Gastrocnemius medialis (tissue), 4 donors: ENCODE data around the gene IL12RB1. TPM values are rescaled to one million over a fixed set of nuclear protein-coding genes. Genes with fewer than 3 reads are reported as not detected.

ENCODE experiments used
- ATAC-seq, 2 donors: fragments of 150-250 bp; one replicate each; pipeline ENCODE4 v1.9.1; 2016
- DNase-seq, 2 donors: peaks; one replicate each; pipeline ENCODE4 v3.0.0-alpha.2; 2019
- H3K27ac ChIP-seq, 4 donors: fragments of 200-600 bp; sonication (generic); 1 replicate in 1 of 4; 2 replicates in 3 of 4; pipeline ENCODE4 v1.5.1; 2016 to 2018; ENCODE audit warnings: mild to moderate bottlenecking in 2 of 4, moderate library complexity in 1 of 4
- H3K27me3 ChIP-seq, 3 donors: fragments of 200-600 bp; sonication (generic) in 2 of 3; 1 replicate in 1 of 3; 2 replicates in 2 of 3; pipeline versions ENCODE4 v1.5.1 to v1.6.0; 2016 to 2019; ENCODE audit warnings: mild to moderate bottlenecking in 1 of 3, moderate library complexity in 1 of 3
- H3K36me3 ChIP-seq, 2 donors: fragments of 200-600 bp; sonication (generic) in 1 of 2; one replicate each; pipeline ENCODE4 v1.5.1; 2017 to 2018
- H3K4me1 ChIP-seq, 2 donors: fragments of 200-600 bp; sonication (generic) in 1 of 2; one replicate each; pipeline ENCODE4 v1.5.1; 2016 to 2017; ENCODE audit warnings: mild to moderate bottlenecking in 2 of 2
- H3K4me3 ChIP-seq, 4 donors: fragments of 200-600 bp; sonication (generic) in 3 of 4; 1 replicate in 1 of 4; 2 replicates in 3 of 4; pipeline ENCODE4 v1.5.1; 2016 to 2019; ENCODE audit warnings: mild to moderate bottlenecking in 2 of 4
- H3K9me3 ChIP-seq, 3 donors: fragments of 200-600 bp; sonication (generic) in 2 of 3; 1 replicate in 1 of 3; 2 replicates in 2 of 3; pipeline ENCODE4 v1.5.1; 2016 to 2019
- POLR2A ChIP-seq, 2 donors: fragments of 450-650 bp; IDR thresholded peaks; one replicate each; pipeline ENCODE4 v1.6.1; 2017; ENCODE audit warnings: antibody characterized with exemption in 2 of 2, mild to moderate bottlenecking in 2 of 2, moderate library complexity in 2 of 2
- in situ Hi-C, 4 donors: fragments of 200-750 bp; cut with MboI; loops; one replicate each; pipeline versions ENCODE4 v1.15.0 to v1.8.0; 2017; ENCODE audit warnings: low sequenced_read_pairs in 4 of 4
- intact Hi-C: fragments of 100-400 bp; cut with DNase I; formaldehyde crosslinking; loops from one replicate; pipeline ENCODE4 v1.15.1; 2023; ENCODE audit warnings: low total_unique reads
- total RNA-seq, 4 donors: library from RNA; depleted of rRNA; stranded (reverse); fragments of >200 nt; gene quantifications; one replicate each; pipeline versions ENCODE4 v1.1.0 to v1.2.3, GENCODE V29; 2016
- TF ChIP-seq, protein P1 (sequence below), 5 experiments: fragments of 450-650 bp in 3 of 5; fragments of 200-600 bp in 2 of 5; sonication (generic) in 2 of 5; IDR thresholded peaks in 4 of 5; conservative IDR thresholded peaks in 1 of 5; 1 replicate in 4 of 5; 2 replicates in 1 of 5; pipeline ENCODE4 v1.5.1; 2016 to 2019; ENCODE audit warnings: antibody characterized with exemption in 5 of 5, mild to moderate bottlenecking in 3 of 5, moderate library complexity in 3 of 5

Gene IL12RB1
- total RNA-seq, 4 donors from 2014 or later = 0.16 to 0.20 TPM; not detected in 2

DNA sequence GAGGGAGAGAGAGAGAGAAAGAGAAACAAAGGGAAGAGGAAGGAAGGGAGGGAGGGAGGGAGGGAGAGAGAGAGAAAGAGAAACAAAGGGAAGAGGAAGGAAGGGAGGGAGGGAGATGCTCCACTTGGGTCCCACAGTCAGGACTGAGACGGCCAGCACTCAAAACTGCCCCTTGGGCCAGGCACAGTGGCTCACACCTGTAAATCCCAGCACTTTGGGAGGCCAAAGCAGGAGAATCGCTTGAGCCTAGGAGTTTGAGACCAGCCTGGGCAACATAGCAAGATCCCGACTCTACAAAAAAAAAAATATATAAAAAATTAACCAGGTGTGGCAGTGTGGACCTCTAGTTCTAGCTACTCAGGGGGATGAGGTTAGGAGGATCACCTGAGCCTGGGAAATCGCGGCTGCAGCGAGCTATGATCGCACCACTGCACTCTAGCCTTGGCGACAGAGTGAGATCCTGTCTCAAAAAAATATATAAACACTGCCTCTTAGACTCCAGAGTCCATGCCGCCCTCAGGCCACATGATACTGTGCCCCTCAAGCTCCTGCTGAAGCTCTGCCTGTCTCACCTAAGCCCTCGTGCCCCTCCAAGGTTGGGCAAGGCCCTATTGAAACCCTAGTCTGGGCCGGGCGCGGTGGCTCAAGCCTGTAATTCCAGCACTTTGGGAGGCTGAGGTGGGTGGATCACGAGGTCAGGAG lies 70.4 kb downstream of the IL12RB1 start:
- Histone ChIP-seq H3K36me3 (peaks cover 0 to 44% of the 10 kb centered on the region in 2 donors), H3K4me1 (peaks cover 79 to 81% of the 10 kb centered on the region in 2 donors), H3K27me3 (no peaks in the 10 kb centered on the region), H3K9me3 (no peaks in the 10 kb centered on the region), H3K27ac (peak overlapping the region; percentile 89 to 100 (median 95)), H3K4me3 (no peak overlapping the region)
- ATAC-seq = no peak
- intact Hi-C loops (loop anchor here (5.0 kb wide), 1 partner anchor 1344 kb away; no protein-coding TSS in a partner anchor), in situ Hi-C loops (no loop called here)
- peak; percentile 52 to 72 for DNase-seq
- TF ChIP-seq POLR2A (IDR thresholded peaks at IDR 0.05) = no peak
- TF ChIP-seq, protein P1, sequence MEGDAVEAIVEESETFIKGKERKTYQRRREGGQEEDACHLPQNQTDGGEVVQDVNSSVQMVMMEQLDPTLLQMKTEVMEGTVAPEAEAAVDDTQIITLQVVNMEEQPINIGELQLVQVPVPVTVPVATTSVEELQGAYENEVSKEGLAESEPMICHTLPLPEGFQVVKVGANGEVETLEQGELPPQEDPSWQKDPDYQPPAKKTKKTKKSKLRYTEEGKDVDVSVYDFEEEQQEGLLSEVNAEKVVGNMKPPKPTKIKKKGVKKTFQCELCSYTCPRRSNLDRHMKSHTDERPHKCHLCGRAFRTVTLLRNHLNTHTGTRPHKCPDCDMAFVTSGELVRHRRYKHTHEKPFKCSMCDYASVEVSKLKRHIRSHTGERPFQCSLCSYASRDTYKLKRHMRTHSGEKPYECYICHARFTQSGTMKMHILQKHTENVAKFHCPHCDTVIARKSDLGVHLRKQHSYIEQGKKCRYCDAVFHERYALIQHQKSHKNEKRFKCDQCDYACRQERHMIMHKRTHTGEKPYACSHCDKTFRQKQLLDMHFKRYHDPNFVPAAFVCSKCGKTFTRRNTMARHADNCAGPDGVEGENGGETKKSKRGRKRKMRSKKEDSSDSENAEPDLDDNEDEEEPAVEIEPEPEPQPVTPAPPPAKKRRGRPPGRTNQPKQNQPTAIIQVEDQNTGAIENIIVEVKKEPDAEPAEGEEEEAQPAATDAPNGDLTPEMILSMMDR (IDR thresholded peaks at IDR 0.05 in 4 of 5, conservative IDR thresholded peaks at IDR 0.05 in 1 of 5) = no peak

DNA sequence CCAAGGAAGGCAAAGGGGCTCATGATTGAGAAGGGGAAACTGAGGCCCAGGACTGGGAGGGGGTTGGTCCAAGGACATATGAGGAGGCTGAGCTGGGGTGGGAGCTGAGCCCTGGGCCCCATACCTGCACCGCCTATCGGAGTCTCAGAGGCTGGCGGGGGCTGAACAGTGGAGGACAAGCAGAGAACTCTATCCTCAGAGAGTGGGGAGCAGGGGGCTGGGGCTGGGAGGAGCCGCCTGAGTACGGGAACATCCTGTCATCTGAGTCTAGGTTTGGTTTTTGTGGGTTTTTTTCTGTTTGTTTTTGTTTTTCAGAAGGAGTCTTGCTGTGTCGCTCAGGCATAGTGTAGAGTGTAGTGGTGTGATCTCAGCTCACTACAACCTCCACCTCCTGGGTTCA lies 72.5 kb downstream of the IL12RB1 start:
- TF ChIP-seq, protein P1 (IDR thresholded peaks at IDR 0.05 in 4 of 5, conservative IDR thresholded peaks at IDR 0.05 in 1 of 5) = no peak
- no peak for TF ChIP-seq POLR2A (IDR thresholded peaks at IDR 0.05)
- ATAC-seq (no peak), DNase-seq (peak in 1 of 2 donors; percentile 43)
- peaks cover 7 to 65% of the 10 kb centered on the region in 2 donors for H3K36me3 ChIP-seq
- in situ Hi-C loops (no loop called here), intact Hi-C loops (no loop called here)
- no peaks in the 10 kb centered on the region for H3K9me3 ChIP-seq
- H3K27ac ChIP-seq = peak overlapping the region; percentile 89 to 100 (median 95)
- H3K4me3 ChIP-seq = peak overlapping the region; percentile 74 to 99 (median 83)
- peaks cover 60 to 72% of the 10 kb centered on the region in 2 donors for H3K4me1 ChIP-seq
- H3K27me3 ChIP-seq = no peaks in the 10 kb centered on the region

DNA sequence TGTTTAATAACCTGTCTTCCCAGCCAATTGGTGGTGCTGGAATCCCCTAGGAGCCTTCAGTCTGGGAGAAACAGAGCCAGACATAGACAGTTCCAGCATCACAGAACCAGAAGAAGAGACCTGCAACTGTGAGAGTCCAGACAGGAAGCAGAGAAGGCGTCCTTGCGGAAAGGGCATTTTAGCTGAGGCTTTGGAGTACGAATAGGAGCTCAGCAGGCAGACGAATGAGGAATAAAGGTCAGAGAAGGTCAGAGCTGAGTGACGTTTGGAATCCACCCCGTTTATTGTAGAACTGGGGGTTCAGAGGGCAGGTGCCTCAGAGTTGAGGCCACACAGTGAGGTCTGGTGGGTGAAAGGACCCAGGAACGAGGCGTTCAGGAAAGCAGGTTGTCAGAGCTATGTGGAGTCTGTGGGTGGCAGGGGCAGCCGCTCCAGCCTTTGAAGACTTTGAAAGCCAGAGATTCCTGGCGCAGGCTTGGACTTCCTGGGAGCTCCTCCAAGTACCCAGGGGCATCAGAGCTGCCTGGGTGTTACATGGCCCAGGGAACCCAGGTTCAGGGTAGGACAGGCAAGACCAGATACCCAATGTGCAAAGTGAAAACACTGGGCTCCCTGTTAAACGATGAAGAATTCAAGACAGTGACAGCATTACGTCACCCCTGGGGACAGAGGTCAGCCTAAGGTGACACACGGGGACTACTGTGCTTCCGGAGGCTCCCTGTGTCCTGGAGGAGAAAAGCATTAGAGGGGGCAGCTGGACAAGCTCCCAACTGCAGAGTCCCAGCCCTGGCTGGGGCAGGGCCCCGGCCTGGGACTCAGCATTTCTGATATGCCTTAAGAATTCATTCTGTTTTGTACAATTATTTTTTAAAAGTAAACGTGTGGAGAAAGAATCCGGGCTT lies 73.3 kb downstream of the IL12RB1 start:
- ATAC-seq (peak; percentile 4 to 41), DNase-seq (peak; percentile 60 to 91)
- Histone ChIP-seq H3K4me3 (peak overlapping the region; percentile 74 to 99 (median 83)), H3K36me3 (peaks cover 7 to 73% of the 10 kb centered on the region in 2 donors), H3K9me3 (no peaks in the 10 kb centered on the region), H3K4me1 (peaks cover 52 to 69% of the 10 kb centered on the region in 2 donors), H3K27ac (peak overlapping the region; percentile 89 to 100 (median 95)), H3K27me3 (no peaks in the 10 kb centered on the region)
- peak; percentile 12 to 54 for TF ChIP-seq POLR2A (IDR thresholded peaks at IDR 0.05)
- TF ChIP-seq, protein P1 (IDR thresholded peaks at IDR 0.05 in 4 of 5, conservative IDR thresholded peaks at IDR 0.05 in 1 of 5) = no peak
- in situ Hi-C loops (no loop called here), intact Hi-C loops (no loop called here)

DNA sequence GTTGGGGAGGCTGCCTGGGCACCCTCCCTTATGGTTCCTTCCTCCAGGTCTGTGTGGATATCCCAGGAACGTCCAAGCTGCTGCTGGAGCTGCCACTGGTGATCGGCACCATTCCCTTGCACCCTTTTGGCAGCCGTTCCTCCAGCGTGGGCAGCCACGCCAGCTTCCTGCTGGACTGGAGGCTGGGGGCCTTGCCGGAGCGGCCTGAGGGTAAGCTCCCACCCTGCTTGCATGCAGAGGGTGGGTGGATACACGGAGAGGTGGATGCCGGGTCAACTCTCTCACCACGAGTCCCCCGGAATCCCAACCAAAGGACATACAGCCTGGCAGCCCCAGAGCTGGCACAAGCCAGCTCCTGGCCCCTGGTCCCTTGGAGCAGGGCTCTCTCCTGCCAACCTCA lies 76.6 kb downstream of the IL12RB1 start:
- Histone ChIP-seq H3K4me1 (peaks cover 26 to 36% of the 10 kb centered on the region in 2 donors), H3K27ac (peak overlapping the region; percentile 89 to 100 (median 95)), H3K9me3 (no peaks in the 10 kb centered on the region), H3K27me3 (no peaks in the 10 kb centered on the region), H3K36me3 (peaks cover 7 to 68% of the 10 kb centered on the region in 2 donors), H3K4me3 (peak overlapping the region; percentile 74 to 99 (median 83))
- in situ Hi-C loops = no loop called here
- DNase-seq = peak in 1 of 2 donors; percentile 40
- intact Hi-C loops = loop anchor here (2.0 kb wide), 1 partner anchor 543 kb away; no protein-coding TSS in a partner anchor
- TF ChIP-seq POLR2A (IDR thresholded peaks at IDR 0.05) = peak in 1 of 2 donors; percentile 31
- TF ChIP-seq, protein P1 (IDR thresholded peaks at IDR 0.05 in 4 of 5, conservative IDR thresholded peaks at IDR 0.05 in 1 of 5) = no peak
- ATAC-seq = no peak
